Fibroblast of lung (primary cell): ENCODE results near the gene SLC4A9. TPM values are rescaled to one million over a fixed set of nuclear protein-coding genes. Genes with fewer than 3 reads are reported as not detected.

Experiments
- DNase-seq, 2 donors: peaks; one replicate each; pipeline versions ENCODE4 v3.0.0 to v3.0.0-alpha.2; 2010; ENCODE audit warnings: low read depth in 2 of 2
- H2AFZ ChIP-seq: 2 replicates; pipeline ENCODE4 v1.5.1; 2012; ENCODE audit warnings: low read length, control low read depth, inconsistent platforms
- H3K27ac ChIP-seq: 2 replicates; pipeline ENCODE4 v1.5.1; 2011; ENCODE audit warnings: low read length, control low read depth; ENCODE audit not compliant: insufficient read depth
- H3K27me3 ChIP-seq: 2 replicates; pipeline ENCODE4 v1.5.1; 2011; ENCODE audit warnings: mild to moderate bottlenecking, low read length; ENCODE audit not compliant: control insufficient read depth, insufficient read depth
- H3K36me3 ChIP-seq: 2 replicates; pipeline ENCODE4 v1.5.1; 2011; ENCODE audit warnings: low read length; ENCODE audit not compliant: control insufficient read depth, insufficient read depth
- H3K4me1 ChIP-seq: 2 replicates; pipeline ENCODE4 v1.5.1; 2011; ENCODE audit warnings: low read length; ENCODE audit not compliant: control insufficient read depth, insufficient read depth; ENCODE audit errors: extremely low read depth
- H3K4me2 ChIP-seq: 2 replicates; pipeline ENCODE4 v1.5.1; 2011; ENCODE audit warnings: low read length, control low read depth; ENCODE audit not compliant: insufficient read depth; ENCODE audit errors: extremely low read depth
- H3K4me3 ChIP-seq, 4 experiments: fragments of 200-600 bp in 1 of 4; sonication (generic) in 1 of 4; replicated peaks in 1 of 4; 2 replicates each; pipeline ENCODE4 v1.5.1; 2011 to 2016; ENCODE audit warnings: low read length in 4 of 4, low read depth in 3 of 4, mild to moderate bottlenecking in 3 of 4, control low read depth in 2 of 4, inconsistent platforms in 1 of 4, mixed read lengths in 1 of 4; ENCODE audit not compliant: insufficient read depth in 1 of 4; ENCODE audit errors: control extremely low read depth in 1 of 4
- H3K79me2 ChIP-seq: 2 replicates; pipeline ENCODE4 v1.5.1; 2012; ENCODE audit warnings: mild to moderate bottlenecking, low read length, inconsistent platforms; ENCODE audit not compliant: control insufficient read depth, insufficient read depth
- H3K9ac ChIP-seq: 2 replicates; pipeline ENCODE4 v1.5.1; 2011; ENCODE audit warnings: mild to moderate bottlenecking, low read length, control low read depth; ENCODE audit not compliant: insufficient read depth
- H3K9me3 ChIP-seq: 2 replicates; pipeline ENCODE4 v1.5.1; 2012; ENCODE audit warnings: low read depth, low read length; ENCODE audit not compliant: control insufficient read depth, insufficient read depth
- H4K20me1 ChIP-seq: 2 replicates; pipeline ENCODE4 v1.5.1; 2011; ENCODE audit warnings: low read length; ENCODE audit not compliant: control insufficient read depth, insufficient read depth; ENCODE audit errors: extremely low read depth
- EZH2 ChIP-seq: IDR thresholded peaks from 2 replicates; pipeline ENCODE4 v1.5.1; 2012; ENCODE audit warnings: low read length, control low read depth, mild to moderate bottlenecking; ENCODE audit errors: missing control alignments
- polyA plus RNA-seq, 2 donors: library from polyadenylated mRNA; depleted of rRNA in 1 of 2; stranded (reverse) in 1 of 2; unstranded in 1 of 2; fragments of >200 nt; gene quantifications; 2 replicates each; pipeline ENCODE4 v1.2.1, GENCODE V29; 2011 to 2012; ENCODE audit warnings: missing spikeins in 1 of 2
- total RNA-seq: library from RNA; depleted of rRNA; stranded (reverse); fragments of >200 nt; gene quantifications from 2 replicates; pipeline ENCODE4 v1.2.1, GENCODE V29; 2014
- TF ChIP-seq, protein P1 (sequence below), 2 donors: IDR thresholded peaks in 1 of 2; conservative IDR thresholded peaks in 1 of 2; 1 replicate in 1 of 2; 2 replicates in 1 of 2; pipeline ENCODE4 v1.5.1; 2011 to 2012; ENCODE audit warnings: low read length in 2 of 2, control low read depth in 1 of 2, inconsistent platforms in 1 of 2, low read depth in 1 of 2, mild to moderate bottlenecking in 1 of 2

Gene SLC4A9
- total and polyA plus RNA-seq, 2 donors (not counting 1 experiment from before 2014, with no cell fraction given): not detected

- Histone ChIP-seq H4K20me1 (no peaks in the 10 kb centered on the region), H3K9ac (no peak overlapping the region), H3K27ac (no peak overlapping the region), H3K4me2 (no peak overlapping the region), H3K36me3 (no peaks in the 10 kb centered on the region), H2AFZ (peak overlapping the region; percentile 3), H3K27me3 (no peaks in the 10 kb centered on the region), H3K4me3 (no peak overlapping the region), H3K4me1 (peaks cover 5% of the 10 kb centered on the region), H3K9me3 (no peaks in the 10 kb centered on the region), H3K79me2 (no peaks in the 10 kb centered on the region)
- no peak for TF ChIP-seq EZH2
- TF ChIP-seq, protein P1, sequence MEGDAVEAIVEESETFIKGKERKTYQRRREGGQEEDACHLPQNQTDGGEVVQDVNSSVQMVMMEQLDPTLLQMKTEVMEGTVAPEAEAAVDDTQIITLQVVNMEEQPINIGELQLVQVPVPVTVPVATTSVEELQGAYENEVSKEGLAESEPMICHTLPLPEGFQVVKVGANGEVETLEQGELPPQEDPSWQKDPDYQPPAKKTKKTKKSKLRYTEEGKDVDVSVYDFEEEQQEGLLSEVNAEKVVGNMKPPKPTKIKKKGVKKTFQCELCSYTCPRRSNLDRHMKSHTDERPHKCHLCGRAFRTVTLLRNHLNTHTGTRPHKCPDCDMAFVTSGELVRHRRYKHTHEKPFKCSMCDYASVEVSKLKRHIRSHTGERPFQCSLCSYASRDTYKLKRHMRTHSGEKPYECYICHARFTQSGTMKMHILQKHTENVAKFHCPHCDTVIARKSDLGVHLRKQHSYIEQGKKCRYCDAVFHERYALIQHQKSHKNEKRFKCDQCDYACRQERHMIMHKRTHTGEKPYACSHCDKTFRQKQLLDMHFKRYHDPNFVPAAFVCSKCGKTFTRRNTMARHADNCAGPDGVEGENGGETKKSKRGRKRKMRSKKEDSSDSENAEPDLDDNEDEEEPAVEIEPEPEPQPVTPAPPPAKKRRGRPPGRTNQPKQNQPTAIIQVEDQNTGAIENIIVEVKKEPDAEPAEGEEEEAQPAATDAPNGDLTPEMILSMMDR (conservative IDR thresholded peaks at IDR 0.05 in 1 of 2, IDR thresholded peaks at IDR 0.05 in 1 of 2; ENCODE audit: low read depth in 1 of 2, low read length in 2 of 2): no peak
- DNase-seq: no peak
Observed at GRCh38 chr5:140329739-140330481, 30.1 kb upstream of the SLC4A9 start.

GRCh38 chr5:140331638-140332037 is 28.4 kb upstream of the SLC4A9 start:
- peaks cover 4% of the 10 kb centered on the region for H3K4me1 ChIP-seq
- H3K4me2 ChIP-seq: no peak overlapping the region
- no peaks in the 10 kb centered on the region for H3K27me3 ChIP-seq
- DNase-seq: no peak
- peaks cover 3% of the 10 kb centered on the region for H3K36me3 ChIP-seq
- H3K79me2 ChIP-seq: no peaks in the 10 kb centered on the region
- no peak overlapping the region for H3K27ac ChIP-seq
- H2AFZ ChIP-seq: no peak overlapping the region
- H3K9ac ChIP-seq: no peak overlapping the region
- TF ChIP-seq, protein P1 (conservative IDR thresholded peaks at IDR 0.05 in 1 of 2, IDR thresholded peaks at IDR 0.05 in 1 of 2; ENCODE audit: low read depth in 1 of 2, low read length in 2 of 2): no peak
- no peak for TF ChIP-seq EZH2
- H3K4me3 ChIP-seq: no peak overlapping the region
- no peaks in the 10 kb centered on the region for H3K9me3 ChIP-seq
- H4K20me1 ChIP-seq: no peaks in the 10 kb centered on the region

DNA sequence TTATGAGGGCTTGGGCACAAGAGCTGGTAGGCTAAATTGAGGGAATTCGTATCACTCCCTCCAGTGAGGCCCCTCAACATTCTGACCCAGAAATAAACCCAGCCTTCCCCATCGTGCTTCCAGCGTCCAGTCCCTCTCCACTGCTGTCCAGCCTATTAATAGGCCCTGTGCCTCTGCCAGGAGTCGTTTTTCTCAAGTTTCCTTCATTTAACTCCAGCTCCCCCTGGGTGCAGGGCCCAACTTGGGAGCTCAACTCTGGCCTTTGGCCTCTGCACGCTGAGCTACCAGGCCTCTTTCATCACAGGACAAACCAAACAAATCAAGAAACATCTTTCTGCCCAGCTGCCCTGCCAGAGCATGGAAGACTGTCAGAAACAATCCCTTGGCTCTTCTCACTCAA is 23.6 kb upstream of the SLC4A9 start:
- Histone ChIP-seq H2AFZ (no peak overlapping the region), H3K27ac (no peak overlapping the region), H3K4me1 (peaks cover 8% of the 10 kb centered on the region), H3K4me3 (no peak overlapping the region), H3K4me2 (no peak overlapping the region), H3K9ac (no peak overlapping the region), H3K79me2 (peaks cover 5% of the 10 kb centered on the region), H3K9me3 (no peaks in the 10 kb centered on the region), H3K27me3 (no peaks in the 10 kb centered on the region), H3K36me3 (peaks cover 5% of the 10 kb centered on the region), H4K20me1 (no peaks in the 10 kb centered on the region)
- peak in 1 of 2 donors; percentile 82 for DNase-seq
- TF ChIP-seq EZH2: no peak
- TF ChIP-seq, protein P1 (conservative IDR thresholded peaks at IDR 0.05 in 1 of 2, IDR thresholded peaks at IDR 0.05 in 1 of 2; ENCODE audit: low read depth in 1 of 2, low read length in 2 of 2): peak in 1 of 2 donors; percentile 8
